ENCODE results near the gene PRKCZ. TPM values are rescaled to one million over a fixed set of nuclear protein-coding genes. Genes with fewer than 3 reads are reported as not detected.

PRKCZ gene
- total RNA-seq, 1 experiment from 2014 or later: 45.9 TPM

- no TSS peak for BruUV-seq (replicated peaks)
- H3K4me1 ChIP-seq: no peaks in the 10 kb centered on the region
- CTCF ChIA-PET: no interaction called here
- H3K4me1 Mint-ChIP-seq (ENCODE audit: low read depth, unreplicated experiment): no peaks in the 10 kb centered on the region
- POLR2A ChIA-PET: no interaction called here
- H3K4me3 Mint-ChIP-seq (ENCODE audit: unreplicated experiment): no peak overlapping the region
- no peaks in the 10 kb centered on the region; the same call in none of the 2 replicates for H3K27me3 ChIP-seq (replicated peaks; ENCODE audit: control insufficient read depth, insufficient read depth, low read length)
- no peaks in the 10 kb centered on the region for H3K36me3 Mint-ChIP-seq (ENCODE audit: insufficient read depth, unreplicated experiment)
- H3K9me3 Mint-ChIP-seq (ENCODE audit: unreplicated experiment): no peaks in the 10 kb centered on the region
- TF ChIP-seq, protein P1, sequence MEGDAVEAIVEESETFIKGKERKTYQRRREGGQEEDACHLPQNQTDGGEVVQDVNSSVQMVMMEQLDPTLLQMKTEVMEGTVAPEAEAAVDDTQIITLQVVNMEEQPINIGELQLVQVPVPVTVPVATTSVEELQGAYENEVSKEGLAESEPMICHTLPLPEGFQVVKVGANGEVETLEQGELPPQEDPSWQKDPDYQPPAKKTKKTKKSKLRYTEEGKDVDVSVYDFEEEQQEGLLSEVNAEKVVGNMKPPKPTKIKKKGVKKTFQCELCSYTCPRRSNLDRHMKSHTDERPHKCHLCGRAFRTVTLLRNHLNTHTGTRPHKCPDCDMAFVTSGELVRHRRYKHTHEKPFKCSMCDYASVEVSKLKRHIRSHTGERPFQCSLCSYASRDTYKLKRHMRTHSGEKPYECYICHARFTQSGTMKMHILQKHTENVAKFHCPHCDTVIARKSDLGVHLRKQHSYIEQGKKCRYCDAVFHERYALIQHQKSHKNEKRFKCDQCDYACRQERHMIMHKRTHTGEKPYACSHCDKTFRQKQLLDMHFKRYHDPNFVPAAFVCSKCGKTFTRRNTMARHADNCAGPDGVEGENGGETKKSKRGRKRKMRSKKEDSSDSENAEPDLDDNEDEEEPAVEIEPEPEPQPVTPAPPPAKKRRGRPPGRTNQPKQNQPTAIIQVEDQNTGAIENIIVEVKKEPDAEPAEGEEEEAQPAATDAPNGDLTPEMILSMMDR (IDR thresholded peaks at IDR 0.05; ENCODE audit: insufficient read depth in 1 of 2, low read depth in 1 of 2, low read length in 1 of 2, severe bottlenecking in 1 of 2, unreplicated experiment in 1 of 2): no peak
- DNase-seq: no peak
- no peaks in the 10 kb centered on the region for H3K36me3 ChIP-seq (ENCODE audit: control insufficient read depth, insufficient read depth, low read length)
- H3K27ac Mint-ChIP-seq (ENCODE audit: unreplicated experiment): no peak overlapping the region
- intact Hi-C loops (cut with micrococcal nuclease; ENCODE audit: unreplicated experiment): no loop called here
- no peaks in the 10 kb centered on the region for H3K9me3 ChIP-seq
- H3K27me3 Mint-ChIP-seq (ENCODE audit: insufficient read depth, unreplicated experiment): peaks cover 12% of the 10 kb centered on the region
- no peak overlapping the region for H3K4me3 ChIP-seq (ENCODE audit: low read depth, low read length)
These were observed 28.0 kb upstream of the PRKCZ start for GRCh38 chr1:2022063-2022770.

- no peaks in the 10 kb centered on the region for H3K4me1 ChIP-seq
- no peaks in the 10 kb centered on the region for H3K9me3 Mint-ChIP-seq (ENCODE audit: unreplicated experiment)
- ChIA-PET CTCF (no interaction called here), POLR2A (no interaction called here)
- intact Hi-C loops (cut with micrococcal nuclease; ENCODE audit: unreplicated experiment): no loop called here
- no peaks in the 10 kb centered on the region for H3K9me3 ChIP-seq
- no peaks in the 10 kb centered on the region for H3K4me1 Mint-ChIP-seq (ENCODE audit: low read depth, unreplicated experiment)
- H3K27me3 ChIP-seq (replicated peaks; ENCODE audit: control insufficient read depth, insufficient read depth, low read length): no peaks in the 10 kb centered on the region; the same call in none of the 2 replicates
- no peaks in the 10 kb centered on the region for H3K36me3 ChIP-seq (ENCODE audit: control insufficient read depth, insufficient read depth, low read length)
- no peaks in the 10 kb centered on the region for H3K36me3 Mint-ChIP-seq (ENCODE audit: insufficient read depth, unreplicated experiment)
- no peak overlapping the region for H3K4me3 Mint-ChIP-seq (ENCODE audit: unreplicated experiment)
- peaks cover 12% of the 10 kb centered on the region for H3K27me3 Mint-ChIP-seq (ENCODE audit: insufficient read depth, unreplicated experiment)
- no peak for DNase-seq
- no peak overlapping the region for H3K27ac Mint-ChIP-seq (ENCODE audit: unreplicated experiment)
- no peak overlapping the region for H3K4me3 ChIP-seq (ENCODE audit: low read depth, low read length)
- BruUV-seq (replicated peaks): no TSS peak
- TF ChIP-seq, protein P1 (IDR thresholded peaks at IDR 0.05; ENCODE audit: insufficient read depth in 1 of 2, low read depth in 1 of 2, low read length in 1 of 2, severe bottlenecking in 1 of 2, unreplicated experiment in 1 of 2): no peak
These were observed 27.0 kb upstream of the PRKCZ start for GRCh38 chr1:2023187-2023586.

DNA sequence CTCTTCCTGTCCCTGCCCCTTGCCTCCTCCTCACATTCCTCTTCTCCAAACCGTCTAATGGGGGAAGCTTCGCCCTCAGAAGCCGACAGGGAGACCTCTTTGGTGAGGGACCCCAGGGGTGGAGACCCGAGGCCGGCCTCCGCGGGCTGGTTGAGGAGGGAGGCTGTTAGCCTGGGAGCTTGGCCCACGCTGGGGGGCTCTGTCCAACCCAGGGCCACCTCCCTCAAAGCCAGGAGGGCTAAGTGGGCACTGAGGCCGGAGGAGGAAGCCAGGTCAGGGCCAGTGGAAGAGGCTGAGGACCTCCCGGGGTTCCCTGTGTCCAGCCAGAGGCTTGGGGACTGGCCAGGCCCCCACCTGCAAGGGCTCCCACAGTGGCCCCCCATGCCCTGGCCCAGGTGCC, 25.8 kb upstream of the PRKCZ start:
- H3K27me3 ChIP-seq (replicated peaks; ENCODE audit: control insufficient read depth, insufficient read depth, low read length): no peaks in the 10 kb centered on the region; the same call in none of the 2 replicates
- H3K9me3 ChIP-seq: no peaks in the 10 kb centered on the region
- H3K36me3 ChIP-seq (ENCODE audit: control insufficient read depth, insufficient read depth, low read length): no peaks in the 10 kb centered on the region
- POLR2A ChIA-PET: no interaction called here
- H3K27ac Mint-ChIP-seq (ENCODE audit: unreplicated experiment): no peak overlapping the region
- peaks cover 8% of the 10 kb centered on the region for H3K27me3 Mint-ChIP-seq (ENCODE audit: insufficient read depth, unreplicated experiment)
- H3K9me3 Mint-ChIP-seq (ENCODE audit: unreplicated experiment): no peaks in the 10 kb centered on the region
- H3K4me3 Mint-ChIP-seq (ENCODE audit: unreplicated experiment): no peak overlapping the region
- no peak for DNase-seq
- intact Hi-C loops (cut with micrococcal nuclease; ENCODE audit: unreplicated experiment): no loop called here
- H3K4me3 ChIP-seq (ENCODE audit: low read depth, low read length): no peak overlapping the region
- BruUV-seq (replicated peaks): no TSS peak
- TF ChIP-seq, protein P1 (IDR thresholded peaks at IDR 0.05; ENCODE audit: insufficient read depth in 1 of 2, low read depth in 1 of 2, low read length in 1 of 2, severe bottlenecking in 1 of 2, unreplicated experiment in 1 of 2): no peak
- CTCF ChIA-PET: no interaction called here
- H3K4me1 ChIP-seq: no peaks in the 10 kb centered on the region
- no peaks in the 10 kb centered on the region for H3K36me3 Mint-ChIP-seq (ENCODE audit: insufficient read depth, unreplicated experiment)
- H3K4me1 Mint-ChIP-seq (ENCODE audit: low read depth, unreplicated experiment): no peaks in the 10 kb centered on the region
